ENCODE data around the gene UBE2QL1.
"Not testable (repeated sequence)": the region's sequence is repeated elsewhere in the genome, so short reads cannot be mapped to it uniquely, and the experiment has no call there.

Gene UBE2QL1

GRCh38 chr5:6501701-6502100, 53.0 kb downstream of the UBE2QL1 start:
- no peak for DNase-seq

- no peak for DNase-seq
Observed at GRCh38 chr5:6502421-6502820, 53.8 kb downstream of the UBE2QL1 start.

GRCh38 chr5:6503342-6503741, 54.7 kb downstream of the UBE2QL1 start:
- no peak for DNase-seq

GRCh38 chr5:6504677-6505415, 56.2 kb downstream of the UBE2QL1 start:
- DNase-seq, result peak; percentile 59

- DNase-seq, result no peak
Observed at GRCh38 chr5:6505416-6505755, 56.7 kb downstream of the UBE2QL1 start.

- DNase-seq, result no peak
Observed at GRCh38 chr5:6505783-6506557, 57.3 kb downstream of the UBE2QL1 start.

GRCh38 chr5:6506611-6507010, 58.0 kb downstream of the UBE2QL1 start:
- DNase-seq, result no peak

GRCh38 chr5:6508931-6509330, 60.3 kb downstream of the UBE2QL1 start:
- no peak for DNase-seq

- DNase-seq, result no peak
Observed at GRCh38 chr5:6510132-6510531, 61.5 kb downstream of the UBE2QL1 start.

GRCh38 chr5:6510973-6511372, 62.3 kb downstream of the UBE2QL1 start:
- DNase-seq, result no peak

GRCh38 chr5:6515812-6516211, 67.2 kb downstream of the UBE2QL1 start:
- DNase-seq, result not testable (repeated sequence)

- DNase-seq, result no peak
Observed at GRCh38 chr5:6516823-6517222, 68.2 kb downstream of the UBE2QL1 start.

GRCh38 chr5:6517510-6517909, 68.9 kb downstream of the UBE2QL1 start:
- DNase-seq, result no peak

- no peak for DNase-seq
Observed at GRCh38 chr5:6518298-6519057, 69.8 kb downstream of the UBE2QL1 start.

GRCh38 chr5:6520201-6520600, 71.5 kb downstream of the UBE2QL1 start:
- DNase-seq, result no peak

GRCh38 chr5:6522331-6522730, 73.7 kb downstream of the UBE2QL1 start:
- DNase-seq, result no peak

GRCh38 chr5:6522923-6523322, 74.3 kb downstream of the UBE2QL1 start:
- peak; percentile 10 for DNase-seq

- DNase-seq, result no peak
Observed at GRCh38 chr5:6525422-6525821, 76.8 kb downstream of the UBE2QL1 start.

GRCh38 chr5:6525910-6526309, 77.3 kb downstream of the UBE2QL1 start:
- DNase-seq, result peak; percentile 38

- DNase-seq, result no peak
Observed at GRCh38 chr5:6527749-6528455, 79.2 kb downstream of the UBE2QL1 start.

GRCh38 chr5:6535594-6535993, 86.9 kb downstream of the UBE2QL1 start:
- no peak for DNase-seq

GRCh38 chr5:6539060-6539459, 90.4 kb downstream of the UBE2QL1 start:
- DNase-seq, result no peak
